ENCODE data around the gene UPK1B. TPM values are rescaled to one million over a fixed set of nuclear protein-coding genes. Genes with fewer than 3 reads are reported as not detected.

UPK1B gene
- total and polyA plus RNA-seq, 4 donors, result 0.21 to 2.1 (median 0.56) TPM

DNA sequence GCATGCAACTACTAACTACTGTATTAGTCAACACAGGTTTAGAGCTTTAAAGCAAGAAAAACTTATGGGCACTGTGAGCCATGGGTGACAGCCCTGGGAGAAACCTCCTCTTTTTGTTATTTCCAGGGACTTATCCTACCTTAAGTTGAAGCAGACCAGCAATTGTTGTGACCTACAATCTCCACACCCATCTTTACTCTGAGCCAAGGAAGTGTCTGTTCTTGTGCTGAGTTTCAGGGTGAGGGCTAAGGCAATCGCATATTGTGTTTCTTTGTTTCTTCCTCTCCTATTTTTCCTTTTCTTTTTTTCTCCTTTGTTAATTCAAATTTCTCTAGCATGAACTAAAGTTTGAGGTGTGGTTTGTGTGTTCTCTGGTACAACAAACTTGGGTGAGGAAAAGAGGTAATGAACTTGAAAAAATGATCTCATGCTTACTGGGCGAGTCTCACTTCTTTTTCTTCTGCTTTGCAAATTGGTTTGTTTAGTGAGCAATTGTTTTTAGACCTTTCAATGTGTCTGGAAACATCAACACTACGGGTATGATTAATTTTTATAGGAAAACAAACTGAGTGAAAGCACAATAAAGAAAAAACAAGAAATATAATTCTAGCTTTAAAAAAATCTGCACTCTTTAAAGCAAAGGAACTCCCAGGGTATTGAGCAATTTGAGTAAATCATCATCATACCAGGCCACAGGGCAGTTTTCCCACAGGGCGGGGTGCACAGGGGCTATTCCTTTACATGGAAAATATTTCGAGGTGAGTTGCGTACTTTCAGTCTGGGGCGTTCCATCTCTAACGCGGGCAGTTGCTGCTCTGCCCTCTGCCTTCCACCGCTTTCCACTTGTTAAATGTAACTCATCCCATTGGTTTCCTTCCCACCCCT is 2.7 kb downstream of the UPK1B start:
- Histone ChIP-seq H3K36me3 (ENCODE audit: control insufficient read depth in 4 of 4, insufficient read depth in 4 of 4, low read length in 4 of 4) (no peaks in the 10 kb centered on the region), H3K27ac (ENCODE audit: low read depth in 1 of 2, low read length in 1 of 2) (no peak overlapping the region), H3K4me3 (no peak overlapping the region), H3K27me3 (ENCODE audit: control insufficient read depth in 3 of 3, insufficient read depth in 3 of 3, low read length in 2 of 3) (no peaks in the 10 kb centered on the region), H3K9me3 (ENCODE audit: control insufficient read depth in 4 of 4, insufficient read depth in 3 of 4, low read length in 3 of 4) (no peaks in the 10 kb centered on the region), H3K4me1 (ENCODE audit: control insufficient read depth in 5 of 5, insufficient read depth in 5 of 5, low read length in 5 of 5) (no peaks in the 10 kb centered on the region), H3K9ac (ENCODE audit: insufficient read depth in 1 of 2, low read length in 2 of 2) (no peak overlapping the region)
- DNase-seq, result no peak
- WGBS, 2 donors, result 77 to 83% methylated on average over 10 of the region's 10 CpGs
- TF ChIP-seq, protein P1, sequence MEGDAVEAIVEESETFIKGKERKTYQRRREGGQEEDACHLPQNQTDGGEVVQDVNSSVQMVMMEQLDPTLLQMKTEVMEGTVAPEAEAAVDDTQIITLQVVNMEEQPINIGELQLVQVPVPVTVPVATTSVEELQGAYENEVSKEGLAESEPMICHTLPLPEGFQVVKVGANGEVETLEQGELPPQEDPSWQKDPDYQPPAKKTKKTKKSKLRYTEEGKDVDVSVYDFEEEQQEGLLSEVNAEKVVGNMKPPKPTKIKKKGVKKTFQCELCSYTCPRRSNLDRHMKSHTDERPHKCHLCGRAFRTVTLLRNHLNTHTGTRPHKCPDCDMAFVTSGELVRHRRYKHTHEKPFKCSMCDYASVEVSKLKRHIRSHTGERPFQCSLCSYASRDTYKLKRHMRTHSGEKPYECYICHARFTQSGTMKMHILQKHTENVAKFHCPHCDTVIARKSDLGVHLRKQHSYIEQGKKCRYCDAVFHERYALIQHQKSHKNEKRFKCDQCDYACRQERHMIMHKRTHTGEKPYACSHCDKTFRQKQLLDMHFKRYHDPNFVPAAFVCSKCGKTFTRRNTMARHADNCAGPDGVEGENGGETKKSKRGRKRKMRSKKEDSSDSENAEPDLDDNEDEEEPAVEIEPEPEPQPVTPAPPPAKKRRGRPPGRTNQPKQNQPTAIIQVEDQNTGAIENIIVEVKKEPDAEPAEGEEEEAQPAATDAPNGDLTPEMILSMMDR (IDR thresholded peaks at IDR 0.05; ENCODE audit: control extremely low read depth, extremely low read depth), result no peak
- ATAC-seq (ENCODE audit: insufficient read depth, low FRiP score), result no peak

DNA sequence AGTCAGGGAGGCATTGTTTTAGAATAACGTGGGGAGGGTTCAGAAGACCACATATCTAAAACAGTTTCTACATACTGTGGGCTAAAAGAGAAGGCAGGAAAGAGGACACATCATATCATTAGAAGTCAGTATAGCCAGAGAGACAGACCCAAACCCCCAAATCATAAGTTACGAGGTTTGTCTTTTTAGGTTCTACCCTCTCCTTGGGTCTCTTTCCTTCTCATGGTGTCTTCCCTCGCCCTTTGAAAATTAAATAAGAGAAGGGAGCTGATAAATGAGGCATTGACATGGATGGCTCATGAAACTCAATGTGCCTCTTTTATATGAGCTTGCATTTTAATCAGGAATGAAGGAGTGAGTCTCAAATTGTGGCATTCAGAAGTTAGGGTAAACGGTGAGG is 3.4 kb downstream of the UPK1B start:
- H3K9ac ChIP-seq (ENCODE audit: insufficient read depth in 1 of 2, low read length in 2 of 2), result no peak overlapping the region
- TF ChIP-seq, protein P1 (IDR thresholded peaks at IDR 0.05; ENCODE audit: control extremely low read depth, extremely low read depth), result no peak
- DNase-seq, result no peak
- WGBS, 2 donors, result 66 to 79% methylated on average over 4 of the region's 4 CpGs
- H3K27me3 ChIP-seq (ENCODE audit: control insufficient read depth in 3 of 3, insufficient read depth in 3 of 3, low read length in 2 of 3), result no peaks in the 10 kb centered on the region
- no peak overlapping the region for H3K4me3 ChIP-seq
- H3K27ac ChIP-seq (ENCODE audit: low read depth in 1 of 2, low read length in 1 of 2), result no peak overlapping the region
- H3K36me3 ChIP-seq (ENCODE audit: control insufficient read depth in 4 of 4, insufficient read depth in 4 of 4, low read length in 4 of 4), result no peaks in the 10 kb centered on the region
- H3K9me3 ChIP-seq (ENCODE audit: control insufficient read depth in 4 of 4, insufficient read depth in 3 of 4, low read length in 3 of 4), result no peaks in the 10 kb centered on the region
- ATAC-seq (ENCODE audit: insufficient read depth, low FRiP score), result no peak
- H3K4me1 ChIP-seq (ENCODE audit: control insufficient read depth in 5 of 5, insufficient read depth in 5 of 5, low read length in 5 of 5), result no peaks in the 10 kb centered on the region

DNA sequence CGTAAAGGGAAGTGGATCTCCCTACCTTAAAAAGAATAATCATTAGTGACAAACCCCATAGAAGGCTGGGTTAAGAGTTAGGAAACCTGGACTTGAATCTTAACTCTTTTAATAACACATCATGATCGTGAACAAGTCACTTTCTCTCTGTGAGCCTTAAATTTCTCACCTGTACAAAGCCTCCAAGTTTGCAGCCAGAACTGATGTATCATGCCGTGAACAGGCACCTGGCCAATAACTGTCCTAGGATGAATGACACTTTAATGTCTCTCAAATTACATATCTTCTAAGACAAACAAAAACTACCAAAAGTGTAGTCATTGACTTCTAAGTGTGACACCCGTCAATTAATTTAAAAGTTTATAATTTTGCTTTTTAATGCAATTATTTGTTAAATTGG is 3.9 kb downstream of the UPK1B start:
- Histone ChIP-seq H3K4me3 (no peak overlapping the region), H3K9me3 (ENCODE audit: control insufficient read depth in 4 of 4, insufficient read depth in 3 of 4, low read length in 3 of 4) (no peaks in the 10 kb centered on the region), H3K36me3 (ENCODE audit: control insufficient read depth in 4 of 4, insufficient read depth in 4 of 4, low read length in 4 of 4) (no peaks in the 10 kb centered on the region), H3K9ac (ENCODE audit: insufficient read depth in 1 of 2, low read length in 2 of 2) (no peak overlapping the region), H3K27me3 (ENCODE audit: control insufficient read depth in 3 of 3, insufficient read depth in 3 of 3, low read length in 2 of 3) (no peaks in the 10 kb centered on the region), H3K27ac (ENCODE audit: low read depth in 1 of 2, low read length in 1 of 2) (no peak overlapping the region), H3K4me1 (ENCODE audit: control insufficient read depth in 5 of 5, insufficient read depth in 5 of 5, low read length in 5 of 5) (no peaks in the 10 kb centered on the region)
- ATAC-seq (ENCODE audit: insufficient read depth, low FRiP score) (no peak), DNase-seq (no peak)
- TF ChIP-seq, protein P1 (IDR thresholded peaks at IDR 0.05; ENCODE audit: control extremely low read depth, extremely low read depth), result no peak
- WGBS, 2 donors, result 87 to 92% methylated on average over 4 of the region's 4 CpGs

All from lung (tissue), 12 donors.